HEK293 (cell line): ENCODE measurements around the gene HOXD12.

Source experiments
- CTCF ChIA-PET: fragments of 350-600 bp; formaldehyde crosslinking; extraction: SDS; loops from one replicate; lab custom pipeline; 2021; ENCODE audit warnings: antibody characterized with exemption; lab: Yijun Ruan, JAX
- POLR2A ChIA-PET: fragments of 300-600 bp; formaldehyde crosslinking; extraction: SDS; loops from one replicate; lab custom pipeline; 2020; ENCODE audit warnings: antibody characterized with exemption, inconsistent platforms; lab: Yijun Ruan, JAX
- H3K27ac ChIP-seq: fragments of 200-500 bp; sonication (Bioruptor generic); 2 replicates; pipeline ENCODE4 v1.5.1; 2014; ENCODE audit warnings: low read depth, low read length, control low read depth, inconsistent platforms; ENCODE audit errors: extremely low read depth
- H3K36me3 ChIP-seq, 2 experiments: fragments of 200-500 bp in 1 of 2; sonication (Bioruptor generic) in 1 of 2; 1 replicate in 1 of 2; 2 replicates in 1 of 2; pipeline ENCODE4 v1.5.1; 2014 to 2017; ENCODE audit warnings: inconsistent platforms in 2 of 2, low read length in 2 of 2; ENCODE audit not compliant: control insufficient read depth in 2 of 2, insufficient read depth in 1 of 2
- H3K4me1 ChIP-seq: fragments of 200-500 bp; sonication (Bioruptor generic); 2 replicates; pipeline ENCODE4 v1.5.1; 2014; ENCODE audit warnings: mild to moderate bottlenecking, low read length, inconsistent platforms; ENCODE audit not compliant: control insufficient read depth, insufficient read depth
- H3K4me3 ChIP-seq: 2 replicates; pipeline ENCODE4 v1.5.1; 2011; ENCODE audit warnings: low read depth, mild to moderate bottlenecking, control low read depth, low read length, moderate library complexity
- H3K9me3 ChIP-seq: fragments of 200-500 bp; sonication (Bioruptor generic); 2 replicates; pipeline ENCODE4 v1.5.1; 2014; ENCODE audit warnings: low read depth, low read length, inconsistent platforms; ENCODE audit not compliant: control insufficient read depth, insufficient read depth
- GLI2 ChIP-seq: fragments of 450-650 bp; formaldehyde crosslinking; IDR thresholded peaks from 2 replicates; pipeline ENCODE4; 2017; ENCODE audit warnings: missing biosample characterization, missing genetic modification characterization, low read depth, borderline replicate concordance
- MEIS1 ChIP-seq: sonication (generic); formaldehyde crosslinking; IDR thresholded peaks from 2 replicates; pipeline ENCODE4 v1.8.1; 2022; ENCODE audit warnings: missing genetic modification reagents, mild to moderate bottlenecking, borderline replicate concordance
- SCRT1 ChIP-seq: fragments of 450-650 bp; formaldehyde crosslinking; IDR thresholded peaks from 2 replicates; pipeline ENCODE4 v1.5.1; 2016; ENCODE audit warnings: missing biosample characterization, missing genetic modification characterization, borderline replicate concordance
- ZFP37 ChIP-seq: fragments of 450-650 bp; formaldehyde crosslinking; IDR thresholded peaks from 2 replicates; pipeline ENCODE4 v1.5.1; 2016; ENCODE audit warnings: missing biosample characterization, missing genetic modification characterization
- ZNF146 ChIP-seq: fragments of 450-650 bp; formaldehyde crosslinking; IDR thresholded peaks from 2 replicates; pipeline ENCODE4 v1.5.1; 2016; ENCODE audit warnings: missing biosample characterization, missing genetic modification characterization
- ZNF155 ChIP-seq: fragments of 450-650 bp; formaldehyde crosslinking; IDR thresholded peaks from 2 replicates; pipeline ENCODE4 v1.5.1; 2016; ENCODE audit warnings: missing biosample characterization, missing genetic modification characterization
- ZNF174 ChIP-seq: fragments of 450-650 bp; formaldehyde crosslinking; IDR thresholded peaks from 2 replicates; pipeline ENCODE4 v1.5.0; 2017; ENCODE audit warnings: missing biosample characterization, mild to moderate bottlenecking, missing genetic modification characterization
- ZNF2 ChIP-seq: fragments of 450-650 bp; formaldehyde crosslinking; IDR thresholded peaks from 2 replicates; pipeline ENCODE4 v1.5.1; 2016; ENCODE audit warnings: missing biosample characterization, missing genetic modification characterization
- ZNF221 ChIP-seq: fragments of 450-650 bp; formaldehyde crosslinking; IDR thresholded peaks from 2 replicates; pipeline ENCODE4 v1.5.1; 2017; ENCODE audit warnings: missing biosample characterization, missing genetic modification characterization, borderline replicate concordance
- ZNF266 ChIP-seq: fragments of 450-650 bp; formaldehyde crosslinking; IDR thresholded peaks from 2 replicates; pipeline ENCODE4 v1.5.1; 2016; ENCODE audit warnings: missing biosample characterization, missing genetic modification characterization, low read depth
- ZNF274 ChIP-seq, 2 experiments: fragments of 200-500 bp in 1 of 2; fragments of 450-650 bp in 1 of 2; sonication (Bioruptor generic) in 1 of 2; formaldehyde crosslinking in 1 of 2; IDR thresholded peaks; 2 replicates each; pipeline versions ENCODE4 v1.5.1 to v1.6.1; 2014 to 2016; ENCODE audit warnings: borderline replicate concordance in 1 of 2, inconsistent platforms in 1 of 2, low read length in 1 of 2, missing biosample characterization in 1 of 2, missing genetic modification characterization in 1 of 2
- ZNF311 ChIP-seq: fragments of 450-650 bp; formaldehyde crosslinking; IDR thresholded peaks from 2 replicates; pipeline ENCODE4 v1.5.1; 2017; ENCODE audit warnings: missing biosample characterization, missing genetic modification characterization, borderline replicate concordance
- ZNF37A ChIP-seq: fragments of 450-650 bp; IDR thresholded peaks from 2 replicates; pipeline ENCODE4 v1.5.1; 2018; ENCODE audit warnings: missing biosample characterization, missing genetic modification characterization
- ZNF623 ChIP-seq: fragments of 450-650 bp; formaldehyde crosslinking; IDR thresholded peaks from 2 replicates; pipeline ENCODE4 v1.5.1; 2016; ENCODE audit warnings: missing biosample characterization, missing genetic modification characterization
- ZNF629 ChIP-seq: fragments of 450-650 bp; formaldehyde crosslinking; IDR thresholded peaks from 2 replicates; pipeline ENCODE4 v1.5.1; 2017; ENCODE audit warnings: missing biosample characterization, missing genetic modification characterization
- ZNF645 ChIP-seq: fragments of 450-650 bp; formaldehyde crosslinking; IDR thresholded peaks from 2 replicates; pipeline ENCODE4; 2016; ENCODE audit warnings: missing biosample characterization, missing genetic modification characterization
- ZNF76 ChIP-seq: fragments of 450-650 bp; formaldehyde crosslinking; IDR thresholded peaks from 2 replicates; pipeline ENCODE4; 2016; ENCODE audit warnings: low read depth, missing biosample characterization, missing genetic modification characterization, borderline replicate concordance
- TF ChIP-seq, protein P1 (sequence below): fragments of 450-650 bp; formaldehyde crosslinking; IDR thresholded peaks from 2 replicates; pipeline ENCODE4 v1.5.1; 2016; ENCODE audit warnings: missing biosample characterization, missing genetic modification characterization

Gene HOXD12

GRCh38 chr2:176118601-176119339 lies 19.2 kb downstream of the HOXD12 start:
- peaks cover 9 to 98% of the 10 kb centered on the region in 2 experiments; a peak in 2 of 3 replicates for H3K36me3 ChIP-seq
- CTCF ChIA-PET = interaction anchor here (0.6 to 1.0 kb wide), 2 partner anchors 13 to 699 kb away, joined by 3 read pairs; no protein-coding TSS in a partner anchor
- H3K4me1 ChIP-seq = no peaks in the 10 kb centered on the region
- POLR2A ChIA-PET = no interaction called here
- H3K27ac ChIP-seq = no peak overlapping the region
- H3K9me3 ChIP-seq = no peaks in the 10 kb centered on the region
- H3K4me3 ChIP-seq = no peak overlapping the region
- TF ChIP-seq ZNF623 (tag by site-specific recombination) (no peak), ZNF221 (no peak)

GRCh38 chr2:176120364-176121189 lies 21.0 kb downstream of the HOXD12 start:
- Histone ChIP-seq H3K4me3 (no peak overlapping the region), H3K9me3 (no peaks in the 10 kb centered on the region), H3K4me1 (no peaks in the 10 kb centered on the region), H3K36me3 (peaks cover 7 to 95% of the 10 kb centered on the region in 2 experiments; a peak in 2 of 3 replicates), H3K27ac (no peak overlapping the region)
- CTCF ChIA-PET = interaction anchor here (0.5 to 1.1 kb wide), 8 partner anchors 9 to 838 kb away, joined by 3 to 4 read pairs (median 3); no protein-coding TSS in a partner anchor
- TF ChIP-seq ZNF2 (tag by site-specific recombination) (no peak), ZFP37 (tag by site-specific recombination) (no peak), ZNF76 (tag by site-specific recombination) (no peak), SCRT1 (tag by site-specific recombination) (no peak), MEIS1 (CRISPR knock-in tag) (no peak), ZNF645 (no peak), ZNF266 (tag by site-specific recombination) (no peak), GLI2 (tag by site-specific recombination) (no peak), ZNF274 (IDR thresholded peaks at IDR 0.05; ENCODE audit: low read length) (no peak), ZNF274 (tag by site-specific recombination; IDR thresholded peaks at IDR 0.05; ENCODE audit: borderline replicate concordance) (no peak), ZNF629 (no peak), ZNF146 (no peak), ZNF155 (tag by site-specific recombination) (no peak), ZNF37A (tag by site-specific recombination) (no peak), ZNF174 (tag by site-specific recombination) (no peak), ZNF311 (no peak)
- TF ChIP-seq, protein P1, sequence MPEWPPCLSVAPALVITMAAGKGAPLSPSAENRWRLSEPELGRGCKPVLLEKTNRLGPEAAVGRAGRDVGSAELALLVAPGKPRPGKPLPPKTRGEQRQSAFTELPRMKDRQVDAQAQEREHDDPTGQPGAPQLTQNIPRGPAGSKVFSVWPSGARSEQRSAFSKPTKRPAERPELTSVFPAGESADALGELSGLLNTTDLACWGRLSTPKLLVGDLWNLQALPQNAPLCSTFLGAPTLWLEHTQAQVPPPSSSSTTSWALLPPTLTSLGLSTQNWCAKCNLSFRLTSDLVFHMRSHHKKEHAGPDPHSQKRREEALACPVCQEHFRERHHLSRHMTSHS = no peak
- POLR2A ChIA-PET = no interaction called here
